ENCODE data around the gene DYNLT2. TPM values are rescaled to one million over a fixed set of nuclear protein-coding genes. Genes with fewer than 3 reads are reported as not detected.

The DYNLT2 gene
- total RNA-seq, 1 donor from 2014 or later: 0.75 TPM

DNA sequence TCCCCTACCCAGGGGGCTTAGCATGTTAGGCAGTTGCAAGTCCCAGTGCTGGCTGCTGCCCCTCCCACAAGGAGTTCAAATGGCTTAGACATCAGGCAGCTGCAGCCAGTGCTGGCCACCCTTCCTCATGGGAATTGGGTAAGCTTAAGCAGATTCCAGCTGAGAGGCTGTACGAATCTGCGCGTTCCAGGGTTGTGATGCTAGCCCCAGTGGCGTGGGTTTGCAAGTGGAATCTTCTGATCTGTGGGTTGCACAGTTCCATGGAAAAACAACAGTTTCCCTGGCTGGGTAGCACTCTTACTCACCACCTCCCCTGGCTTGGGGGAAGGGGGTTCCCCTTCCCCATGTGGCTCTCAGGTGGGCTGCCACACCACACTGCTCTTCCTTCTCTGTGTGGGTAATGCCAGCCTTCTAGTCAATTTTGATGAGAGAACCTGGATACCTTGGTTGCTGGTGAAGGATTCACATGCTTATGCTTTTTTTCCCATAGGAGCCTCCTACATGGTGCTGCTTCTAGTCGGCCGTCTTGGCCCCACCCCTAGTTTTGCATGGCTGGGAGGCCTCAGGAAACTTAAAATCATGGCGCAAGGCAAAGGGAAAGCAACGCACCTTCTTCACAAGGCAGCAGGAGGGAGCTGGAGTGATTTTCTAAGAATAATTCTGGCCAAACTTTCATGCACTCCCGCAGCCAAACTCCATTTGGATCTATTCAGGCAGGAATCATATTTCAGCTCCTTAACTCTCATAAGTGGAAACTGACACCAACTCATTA, 13.0 kb downstream of the DYNLT2 start:
- DNase-seq (ENCODE audit: low read depth): no peak

DNA sequence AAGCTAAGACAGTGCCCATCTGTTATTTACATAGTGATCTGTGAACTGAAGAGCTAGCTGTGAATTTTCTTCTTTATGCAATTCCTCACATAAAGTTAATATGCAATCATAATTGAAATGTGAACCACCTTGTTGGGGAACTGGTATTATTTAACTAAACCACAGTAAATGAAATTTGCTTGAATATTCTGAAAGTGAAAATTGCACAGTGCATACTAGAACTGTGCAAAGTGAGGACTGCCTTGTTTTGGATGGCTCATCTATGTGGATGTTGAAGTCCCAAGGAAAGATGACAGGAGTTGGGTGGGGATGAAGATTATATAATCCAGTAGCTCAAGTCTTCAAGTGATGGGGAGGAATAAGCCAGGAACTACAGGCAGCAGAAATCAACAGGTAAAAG, 21.4 kb downstream of the DYNLT2 start:
- DNase-seq (ENCODE audit: low read depth): no peak

DNA sequence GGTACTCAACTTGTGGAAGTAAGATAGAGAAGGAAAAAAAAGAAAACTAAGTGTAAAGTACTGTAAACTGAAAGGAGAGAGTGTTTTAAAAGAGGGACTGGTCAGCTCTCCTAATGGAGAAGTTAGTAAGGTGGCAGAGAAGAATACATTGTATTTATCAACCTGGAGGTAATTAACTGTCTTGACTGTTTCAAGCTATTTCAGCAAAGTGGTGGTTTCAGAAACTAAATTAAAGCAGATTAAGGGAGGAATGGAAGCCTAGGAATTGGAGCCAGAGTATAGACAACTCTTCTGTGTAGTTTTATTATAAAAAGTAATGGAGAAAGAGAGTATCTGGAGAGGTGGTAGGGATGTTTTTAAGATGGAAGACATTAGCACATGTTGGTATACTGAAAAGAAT, 24.4 kb downstream of the DYNLT2 start:
- no peak for DNase-seq (ENCODE audit: low read depth)

DNA sequence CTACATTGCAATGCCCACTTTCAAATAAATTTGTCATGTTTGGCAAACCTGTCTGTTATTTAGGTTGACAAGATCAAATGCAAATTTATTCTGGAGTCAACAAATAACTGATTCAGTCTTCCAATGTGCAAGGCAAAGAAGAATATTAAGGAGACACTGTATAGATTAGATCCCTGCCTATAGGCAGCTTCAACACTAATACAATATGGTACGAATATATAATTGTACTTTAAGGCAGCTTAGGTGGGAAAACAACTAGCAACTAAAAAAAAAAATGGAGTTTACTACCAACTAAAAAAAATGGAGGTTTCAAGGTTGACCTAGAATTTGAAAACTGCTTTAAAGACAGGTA, 25.3 kb downstream of the DYNLT2 start:
- DNase-seq (ENCODE audit: low read depth): no peak

DNA sequence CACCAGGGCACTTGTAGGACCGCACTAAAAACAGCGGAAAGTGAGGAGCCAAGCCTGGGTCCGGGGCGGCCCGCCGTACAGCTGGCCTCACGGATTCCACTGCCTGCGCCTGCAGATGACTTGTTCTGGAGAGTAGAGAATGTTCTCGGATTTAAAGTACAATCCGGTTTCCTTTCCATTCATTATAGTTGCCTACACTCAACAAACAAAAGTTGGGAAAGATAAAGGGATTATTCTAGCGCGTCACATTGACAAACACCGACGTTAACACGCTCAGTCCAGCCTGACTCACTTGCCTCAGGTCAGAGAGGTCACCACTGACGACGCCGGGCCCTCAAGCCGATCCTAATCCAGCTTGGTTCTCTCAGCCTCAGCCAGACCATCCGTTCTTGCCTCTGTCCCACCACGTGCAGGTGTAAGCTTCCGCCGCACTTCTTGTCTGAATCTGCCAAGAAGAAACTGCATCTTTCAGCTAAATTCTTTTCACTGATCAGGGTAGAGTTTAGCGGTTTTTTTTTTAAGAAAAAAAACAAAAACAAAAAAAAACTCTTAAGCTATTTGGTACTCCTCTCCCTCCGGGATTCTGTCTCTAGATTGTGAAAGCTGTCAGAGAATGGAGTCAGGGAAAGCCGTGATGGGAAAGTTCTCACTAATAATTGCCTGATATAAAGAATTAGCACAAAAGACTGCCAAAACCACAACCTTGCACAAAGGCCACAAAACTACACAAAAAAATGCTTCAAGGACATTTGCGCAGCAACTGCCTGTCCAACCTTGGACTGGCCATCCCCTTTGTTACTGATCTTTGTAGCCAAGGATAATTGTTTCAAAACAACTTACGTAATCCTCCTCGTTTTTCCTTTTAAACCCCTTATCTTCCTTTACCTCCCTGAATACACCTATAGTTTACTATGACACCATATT, 26.0 kb downstream of the DYNLT2 start:
- DNase-seq (ENCODE audit: low read depth): peak; percentile 75

DNA sequence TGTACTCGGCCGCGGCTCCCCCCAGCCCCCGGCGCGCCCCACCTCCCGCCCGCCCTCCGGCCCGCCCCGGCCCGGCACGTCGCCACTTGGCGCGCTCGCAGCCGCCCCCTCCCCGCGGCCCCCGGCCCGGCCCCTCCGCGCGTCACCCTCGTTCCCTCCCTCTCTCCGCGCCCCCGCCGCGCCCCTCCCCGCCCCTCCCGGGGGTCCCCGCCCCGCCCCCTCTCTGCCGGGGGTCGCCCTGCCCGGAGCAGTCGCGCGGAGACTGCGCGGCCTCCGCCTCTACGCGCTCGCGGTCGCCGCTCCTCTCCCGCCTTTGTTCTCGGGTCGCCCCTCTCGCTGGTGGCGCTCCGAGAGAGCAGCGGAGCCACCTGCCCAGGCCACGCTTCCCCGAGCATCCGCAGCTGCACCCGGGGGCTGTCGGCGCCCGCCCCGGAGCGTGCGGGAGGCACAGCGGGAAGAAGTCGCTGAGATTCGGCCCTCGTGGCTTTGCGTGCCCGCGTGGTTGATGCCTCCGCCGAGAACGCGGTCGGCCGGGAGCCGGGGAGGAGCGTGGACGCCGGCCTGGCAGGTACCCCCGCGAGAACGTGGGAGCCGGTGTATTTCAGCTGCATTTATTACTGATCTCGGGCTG, 26.8 kb downstream of the DYNLT2 start, which contains the start of gene PHF10:
Gene PHF10, minus strand, starts transcription at position 7 of the 631 bp plus-strand sequence. CDS start 569 bp downstream, outside the sequence.
- DNase-seq (ENCODE audit: low read depth): no peak

DNA sequence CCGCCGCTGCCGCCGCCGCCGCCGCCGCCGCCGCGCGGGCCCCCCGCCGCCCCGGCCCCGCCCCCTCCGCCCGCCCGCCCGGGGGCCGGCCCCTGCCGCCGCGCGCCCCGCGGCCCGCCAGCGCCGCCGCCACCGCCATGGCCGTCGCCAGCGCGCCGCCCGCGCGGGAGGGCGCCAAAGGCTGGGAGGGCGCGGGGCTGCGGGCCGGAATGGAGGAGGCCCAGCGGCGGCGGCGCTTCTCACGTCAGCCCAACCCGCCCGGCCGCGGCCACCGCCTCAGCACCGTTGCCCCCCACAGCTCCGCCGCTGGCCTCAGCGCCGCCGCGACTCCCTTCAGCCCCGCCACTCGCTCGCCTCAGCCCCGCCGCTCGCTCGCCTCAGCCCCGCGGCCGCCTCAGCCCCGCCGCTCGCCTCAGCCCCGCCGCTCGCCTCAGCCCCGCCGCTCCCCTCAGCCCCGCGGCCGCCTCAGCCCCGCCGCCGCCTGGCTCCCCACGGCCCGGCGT, 27.3 kb downstream of the DYNLT2 start:
- no peak for DNase-seq (ENCODE audit: low read depth)

DNA sequence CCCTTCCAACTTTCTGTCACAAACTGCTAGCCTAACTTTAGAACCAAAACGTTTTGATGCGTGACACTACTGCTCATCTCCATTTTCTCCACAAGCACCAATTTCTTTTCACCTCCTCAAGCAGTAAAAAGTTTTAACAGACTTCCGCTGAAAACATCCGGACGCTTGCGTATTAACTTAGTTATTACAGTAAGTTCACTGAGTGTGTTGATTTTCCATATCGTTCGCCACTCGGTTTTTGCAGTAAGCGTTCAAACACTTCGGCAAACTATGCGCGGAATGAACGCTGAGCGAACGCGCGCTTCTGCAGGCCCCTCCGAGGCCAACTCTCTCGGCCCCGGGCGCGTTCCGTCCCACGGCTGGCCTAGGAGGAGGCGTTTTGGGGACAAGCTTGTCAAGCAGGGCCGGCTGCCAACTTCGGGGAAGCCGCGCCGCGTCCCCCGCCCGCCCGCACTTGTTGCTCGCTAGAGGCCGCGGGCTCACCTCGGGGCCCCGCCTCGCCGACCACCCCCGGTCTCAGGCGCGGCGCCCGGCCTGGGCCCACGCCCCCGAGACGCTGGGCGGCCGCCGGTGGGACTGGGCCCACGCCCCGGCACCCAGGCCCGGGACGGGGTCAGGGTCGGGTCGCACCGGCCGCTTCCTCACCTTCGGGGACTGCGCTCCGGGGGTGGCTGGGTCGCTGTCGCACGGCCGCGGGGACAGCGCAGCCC, 28.0 kb downstream of the DYNLT2 start:
- peak; percentile 26 for DNase-seq (ENCODE audit: low read depth)

DNA sequence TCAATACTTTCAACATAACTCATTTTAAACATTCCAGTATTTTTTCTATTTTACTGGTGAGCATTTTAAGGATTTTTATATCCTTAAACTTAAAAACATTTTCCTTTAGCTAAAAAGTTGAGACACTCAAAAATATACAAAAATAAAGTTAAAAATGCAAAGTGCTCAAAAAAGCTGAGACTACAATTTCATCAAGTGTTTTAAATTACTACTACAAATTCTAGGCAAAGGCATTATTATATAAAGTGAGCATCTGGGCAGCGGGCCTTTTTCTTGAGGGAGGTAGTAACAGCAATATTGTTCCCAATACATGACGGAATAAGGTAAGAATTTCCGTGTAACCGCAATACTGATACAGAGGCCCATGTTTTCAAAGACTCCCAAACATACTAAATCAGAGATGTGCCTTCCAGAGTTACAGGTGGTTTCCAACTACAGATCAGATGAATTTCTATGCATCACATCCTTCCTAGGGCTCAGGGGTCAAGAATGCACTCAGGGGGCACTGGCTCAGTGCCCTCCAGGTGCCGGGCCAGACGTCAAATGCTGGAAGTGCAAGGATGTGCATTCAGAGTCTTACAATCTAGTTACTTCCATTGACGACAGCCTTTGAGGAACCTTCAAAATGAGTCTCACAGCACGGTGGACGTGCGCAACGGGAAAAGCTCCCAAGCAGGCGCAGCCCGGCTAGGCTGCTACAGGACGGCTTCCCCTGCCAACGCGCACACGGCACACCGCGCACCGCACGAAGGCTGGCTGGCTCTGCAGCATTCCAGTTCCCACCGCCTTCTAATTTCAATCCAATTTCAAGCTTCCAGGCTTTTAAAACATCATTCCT, 28.8 kb downstream of the DYNLT2 start:
- DNase-seq (ENCODE audit: low read depth): peak; percentile 77

DNA sequence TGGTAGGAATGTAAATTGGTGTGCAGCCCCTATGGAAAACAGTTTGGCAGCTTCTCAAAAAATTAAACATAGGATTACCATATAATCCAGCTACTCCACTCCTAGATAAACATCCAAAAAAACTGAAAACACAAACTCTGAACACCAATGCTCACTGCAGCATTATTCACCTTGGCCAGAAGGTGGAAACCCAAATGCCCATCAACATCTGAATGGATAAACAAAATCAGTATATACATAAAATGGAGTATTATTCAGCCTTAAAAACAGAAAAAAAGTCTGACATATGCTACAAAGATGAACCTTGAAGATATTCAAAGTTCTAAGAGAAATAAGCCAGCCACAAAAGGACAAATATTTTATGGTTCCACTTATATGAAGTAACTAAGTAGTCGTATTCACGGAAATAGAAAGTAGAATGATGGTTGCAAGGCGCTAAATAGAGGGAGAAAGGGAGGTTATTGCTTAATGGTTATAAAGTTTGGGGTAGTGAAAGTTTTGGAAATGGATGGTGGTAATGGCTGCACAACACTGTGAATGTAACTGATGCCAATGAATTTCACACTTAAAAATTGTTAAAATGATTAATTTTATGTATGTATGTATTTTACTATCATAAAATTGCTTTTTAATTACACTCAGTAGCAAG, 31.0 kb downstream of the DYNLT2 start:
- no peak for DNase-seq (ENCODE audit: low read depth)

DNA sequence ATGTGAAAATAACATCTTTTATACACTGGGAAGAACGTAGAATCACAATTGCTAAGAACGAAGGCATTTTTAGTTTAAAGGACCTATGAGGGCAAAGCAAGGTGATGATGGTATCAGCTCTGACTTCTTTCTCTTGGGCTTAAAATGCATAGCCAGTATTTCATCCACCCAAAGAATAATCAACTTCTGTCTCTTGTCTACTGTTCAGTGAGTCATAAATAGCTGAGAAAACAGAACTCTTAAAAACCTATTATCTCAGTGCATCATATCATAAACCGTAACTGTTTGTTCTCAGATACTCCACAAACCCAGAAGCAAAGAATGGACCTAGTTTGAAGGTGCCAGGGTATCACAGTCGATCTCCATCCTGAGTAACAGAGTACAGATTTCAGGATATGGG, 32.3 kb downstream of the DYNLT2 start:
- no peak for DNase-seq (ENCODE audit: low read depth)

DNA sequence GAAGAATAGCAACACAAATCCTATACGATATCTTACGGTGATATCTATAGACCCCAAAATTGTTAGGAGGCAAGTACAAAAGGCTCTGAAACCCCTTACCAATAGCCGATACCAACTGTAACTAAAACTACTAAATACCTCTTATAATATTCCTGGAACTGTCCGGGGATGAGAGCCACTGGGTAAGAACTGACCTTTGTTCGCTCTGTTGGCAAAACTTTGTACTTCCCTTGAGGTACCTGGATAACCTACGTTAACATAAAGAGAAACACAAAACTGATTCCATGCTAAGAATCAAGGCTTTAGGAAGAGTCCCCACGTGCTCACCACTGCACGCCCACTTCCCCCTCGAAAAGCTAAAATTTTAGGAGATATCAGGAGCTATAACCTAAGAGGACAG, 36.8 kb downstream of the DYNLT2 start:
- no peak for DNase-seq (ENCODE audit: low read depth)

DNA sequence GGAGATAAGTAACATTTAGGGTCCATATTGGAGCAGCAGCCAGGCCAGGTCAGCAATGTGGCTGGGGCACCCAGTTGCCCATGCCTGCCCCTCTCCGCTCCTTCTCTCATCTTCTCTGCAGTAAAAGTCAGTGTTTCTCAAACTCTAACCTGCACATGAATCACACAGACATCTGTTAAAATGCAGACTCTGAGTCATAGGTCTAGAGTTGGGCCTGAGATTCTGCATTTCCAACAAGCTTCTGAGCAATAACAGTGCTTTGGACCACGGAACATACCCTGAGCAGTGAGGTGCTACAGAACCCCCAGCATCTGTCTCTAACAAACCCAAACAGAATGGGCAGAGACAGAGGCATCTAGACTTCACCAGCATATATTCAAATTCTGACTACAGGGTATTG, 37.2 kb downstream of the DYNLT2 start:
- no peak for DNase-seq (ENCODE audit: low read depth)

DNA sequence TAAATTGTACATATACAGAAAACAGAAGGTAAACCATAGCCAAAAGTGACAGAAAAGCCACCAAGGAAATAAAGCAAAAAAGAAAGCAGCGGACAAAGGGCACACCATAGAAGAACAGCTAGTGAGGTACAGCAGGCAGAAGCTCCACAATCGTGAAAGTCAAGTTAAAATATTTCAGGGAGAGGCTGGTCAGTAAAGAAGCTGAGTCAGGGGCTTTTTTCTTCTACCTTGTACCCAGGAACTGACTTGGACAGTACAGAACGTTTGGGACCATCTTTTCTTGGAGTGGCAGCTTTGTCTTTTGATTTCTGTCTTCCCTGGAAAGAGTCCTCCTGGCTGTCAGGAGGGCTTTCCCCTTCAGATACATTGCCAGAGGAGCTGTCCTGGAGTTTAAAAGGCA, 41.4 kb downstream of the DYNLT2 start:
- DNase-seq (ENCODE audit: low read depth): no peak

DNA sequence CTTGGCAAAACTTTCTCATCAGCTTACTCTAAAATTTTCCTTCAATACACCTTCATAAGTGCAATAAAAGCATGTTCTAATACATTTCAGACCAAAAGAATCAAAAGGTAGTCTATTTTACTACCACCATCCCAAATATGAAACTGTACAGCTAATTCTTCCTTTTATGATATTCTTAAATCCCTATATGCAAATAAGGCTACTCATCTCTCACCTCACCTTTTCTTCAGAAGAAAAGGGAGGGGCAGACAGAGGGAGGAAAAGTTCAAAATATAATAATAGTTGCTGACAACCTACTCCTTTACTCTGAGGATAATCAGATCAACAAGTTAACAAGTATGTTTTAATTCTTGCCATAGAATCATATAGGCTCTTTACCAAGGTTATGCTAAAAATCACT, 42.1 kb downstream of the DYNLT2 start:
- DNase-seq (ENCODE audit: low read depth): no peak

DNA sequence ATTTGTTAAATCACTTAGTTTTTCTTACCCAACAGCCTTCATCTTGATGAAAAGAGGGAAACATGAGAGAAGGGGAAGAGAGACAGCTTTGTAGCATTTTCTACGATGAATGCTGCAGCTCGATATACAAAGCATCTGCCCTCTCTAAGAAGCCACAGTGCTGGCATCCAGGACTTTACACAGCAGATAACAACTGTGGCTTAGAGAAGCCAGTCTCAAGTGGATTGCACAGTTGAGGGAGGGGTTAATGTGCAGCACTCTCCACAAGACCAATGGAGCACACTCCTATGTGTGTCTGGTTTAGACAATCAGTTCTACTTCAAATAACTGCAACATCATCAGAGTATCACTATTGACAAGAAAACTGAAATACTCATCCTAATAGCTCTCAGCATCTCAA, 43.6 kb downstream of the DYNLT2 start:
- no peak for DNase-seq (ENCODE audit: low read depth)

DNA sequence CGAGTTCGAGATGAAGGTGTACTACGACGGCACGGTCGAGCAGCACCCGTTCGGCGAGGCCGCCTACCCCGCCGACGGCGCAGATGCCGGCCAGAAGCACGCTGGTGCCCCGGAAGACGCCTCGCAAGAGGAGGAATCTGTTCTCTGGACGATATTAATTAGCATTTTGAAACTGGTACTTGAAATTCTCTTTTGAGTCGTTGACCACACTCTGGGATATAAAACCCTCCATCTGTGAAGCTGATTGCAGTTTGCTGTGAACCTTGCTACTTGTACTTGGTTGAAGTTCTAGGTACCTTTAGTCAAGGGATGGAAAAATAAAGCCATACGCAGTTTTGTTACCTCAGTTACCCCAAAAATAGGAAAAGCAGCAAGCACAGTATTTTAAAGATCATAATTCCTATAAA, 48.5 kb downstream of the DYNLT2 start:
- no peak for DNase-seq (ENCODE audit: low read depth)

DNA sequence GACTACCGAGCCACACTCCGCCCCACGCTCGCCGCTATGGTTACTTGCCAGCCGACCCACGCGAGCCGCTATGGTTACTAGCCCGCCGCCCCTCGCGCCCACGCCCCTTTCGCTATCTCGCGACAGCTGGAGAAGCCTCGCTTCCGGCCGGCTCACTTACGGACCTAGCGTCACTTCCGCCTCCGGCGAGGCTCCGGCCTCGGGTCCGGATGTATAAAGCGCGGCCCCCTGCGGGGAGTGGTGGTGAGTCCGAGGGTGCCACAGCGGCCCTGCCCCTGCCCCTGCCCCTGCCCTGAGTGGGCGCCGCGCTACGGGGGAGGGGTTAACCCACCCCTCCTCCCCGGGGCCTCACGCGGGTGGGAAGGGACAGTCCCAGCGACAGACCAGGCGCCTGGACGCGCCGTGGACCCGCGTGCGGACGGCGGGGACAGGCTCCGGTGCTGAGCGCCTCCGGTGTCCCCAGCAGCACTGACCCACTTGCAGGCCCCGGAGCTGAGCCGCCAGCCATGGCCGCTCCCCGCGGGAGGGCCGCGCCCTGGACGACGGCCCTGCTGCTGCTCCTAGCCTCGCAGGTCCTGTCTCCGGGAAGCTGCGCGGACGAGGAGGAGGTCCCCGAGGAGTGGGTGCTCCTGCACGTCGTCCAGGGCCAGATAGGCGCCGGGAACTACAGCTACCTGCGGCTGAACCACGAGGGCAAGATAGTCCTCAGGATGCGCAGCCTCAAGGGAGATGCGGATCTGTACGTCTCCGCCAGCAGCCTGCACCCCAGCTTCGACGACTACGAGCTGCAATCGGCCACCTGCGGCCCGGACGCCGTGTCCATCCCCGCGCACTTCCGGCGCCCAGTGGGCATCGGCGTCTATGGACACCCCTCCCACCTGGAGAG, 49.2 kb downstream of the DYNLT2 start, which contains the start of the genes C6orf120 and WDR27:
Gene C6orf120, plus strand, starts transcription at position 173 of the 886 bp plus-strand sequence. Its CDS starts 334 bp downstream, at position 507.
Gene WDR27, minus strand, starts transcription at position 76 of the 886 bp plus-strand sequence. CDS start 13,024 bp downstream, outside the sequence.
- peak; percentile 88 for DNase-seq (ENCODE audit: low read depth)
